Measurements from ENCODE around the gene PCSK6.
"Not testable (repeated sequence)": the region's sequence is repeated elsewhere in the genome, so short reads cannot be mapped to it uniquely, and the experiment has no call there.

PCSK6 gene

DNA sequence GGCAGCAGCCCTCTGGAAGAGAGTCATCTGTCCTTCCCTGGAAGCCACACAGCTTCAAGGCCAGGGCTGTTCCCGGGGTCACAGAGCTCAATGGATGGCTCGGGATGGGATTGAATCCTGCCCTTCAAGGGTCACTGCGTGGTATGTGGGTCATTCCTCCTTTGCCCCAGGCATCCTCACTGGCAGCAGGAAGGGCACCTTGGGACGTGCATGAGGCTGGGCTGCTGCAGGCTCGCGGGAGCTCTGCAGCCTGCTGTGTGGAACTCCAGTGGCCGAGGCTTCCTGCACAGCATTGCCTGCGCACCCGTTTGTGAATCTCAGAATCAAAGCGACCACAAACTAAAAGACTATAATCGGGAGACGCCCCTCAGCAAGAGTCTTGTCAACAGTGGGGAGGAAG is 60.7 kb downstream of the PCSK6 start:
- no peak for DNase-seq

DNA sequence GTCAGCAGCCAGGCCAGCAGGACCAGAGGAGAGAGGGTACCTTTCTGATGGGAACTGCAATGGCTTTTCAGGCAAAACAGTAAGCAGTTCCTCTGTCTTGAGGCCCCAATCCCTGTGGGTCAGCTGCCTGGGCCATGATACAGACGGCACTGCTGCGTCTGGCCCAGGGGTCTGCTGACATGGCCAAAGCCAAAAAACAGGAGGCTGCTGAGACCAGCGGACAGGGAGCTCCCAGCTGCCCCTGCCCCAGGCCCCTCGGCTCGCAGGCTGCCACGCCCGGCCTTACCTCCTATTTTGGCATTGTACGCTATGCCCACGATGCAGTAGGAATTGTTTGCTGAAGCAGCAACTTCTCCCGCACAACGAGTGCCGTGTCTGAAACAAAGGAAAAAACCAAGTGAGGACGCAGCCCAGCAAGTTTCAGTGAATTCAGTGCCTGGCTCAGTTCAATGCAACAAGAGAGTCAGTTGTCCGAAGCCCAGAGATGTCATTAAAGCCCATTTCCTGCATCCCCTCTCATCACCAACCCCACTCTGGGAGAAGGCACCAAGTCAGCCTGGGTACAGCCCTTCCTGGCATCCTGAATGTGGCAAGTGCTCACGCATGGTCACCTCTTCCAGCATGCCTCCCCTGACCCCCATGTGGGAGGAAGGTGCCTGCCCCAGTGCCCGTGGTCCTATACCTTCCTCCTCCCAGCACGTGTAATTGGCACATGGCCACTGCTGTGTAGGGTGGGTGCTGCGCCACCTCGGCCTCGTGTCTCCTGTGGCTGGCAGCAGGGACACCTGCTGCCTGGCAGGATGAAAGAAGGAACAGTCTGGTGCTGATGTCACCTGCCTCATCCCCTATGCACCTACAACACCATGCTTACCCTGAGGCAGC is 61.7 kb downstream of the PCSK6 start:
- no peak for DNase-seq

DNA sequence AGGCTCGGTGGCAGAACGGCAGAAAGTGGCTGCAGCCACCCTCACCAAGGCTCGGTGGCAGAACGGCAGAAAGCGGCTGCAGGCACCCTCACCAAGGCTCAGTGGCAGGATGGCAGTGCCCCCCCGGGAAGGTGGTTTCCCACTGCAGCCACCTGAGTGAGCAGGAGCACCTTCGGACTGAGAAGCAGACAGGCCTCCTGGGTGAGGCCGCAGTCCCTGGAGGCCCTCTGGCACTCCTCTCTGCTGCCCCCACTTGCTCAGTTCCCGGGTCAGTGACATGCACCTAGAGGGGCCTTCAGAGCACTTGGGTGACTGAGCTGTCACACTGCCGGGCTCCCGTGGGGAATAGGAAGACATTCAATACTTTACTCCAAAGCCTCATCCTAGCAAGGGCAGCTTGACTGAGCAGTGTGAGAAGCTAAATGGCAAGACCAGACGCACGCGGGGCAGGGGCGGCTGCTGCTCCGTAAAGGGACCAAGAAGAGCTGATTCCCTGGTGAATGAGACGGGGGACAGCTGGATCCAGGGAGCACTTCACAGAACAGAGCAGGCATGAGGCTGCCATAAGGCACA is 62.7 kb downstream of the PCSK6 start:
- no peak for DNase-seq

- no peak for DNase-seq
Observed at GRCh38 chr15:101425787-101426365, 63.6 kb downstream of the PCSK6 start.

DNA sequence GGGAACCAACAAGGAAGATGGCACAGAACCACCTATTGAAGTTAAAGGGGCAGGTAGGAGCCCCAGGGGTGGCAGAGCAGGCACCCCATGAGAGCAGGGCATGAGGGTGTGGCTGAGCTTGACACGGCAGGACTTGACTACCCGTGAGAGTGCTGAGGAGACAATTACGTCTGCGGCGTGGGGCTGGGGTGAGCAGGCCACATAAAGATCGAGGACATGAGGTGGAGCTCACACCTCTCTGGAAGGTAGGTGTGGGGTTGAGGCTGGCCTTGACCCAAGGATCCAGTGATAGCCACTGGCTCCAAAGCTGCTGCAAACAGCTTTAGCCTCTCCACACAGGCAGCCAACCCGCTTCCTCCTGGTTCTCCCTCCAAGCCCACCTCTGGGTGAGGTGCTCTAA is 64.5 kb downstream of the PCSK6 start:
- DNase-seq, result no peak

DNA sequence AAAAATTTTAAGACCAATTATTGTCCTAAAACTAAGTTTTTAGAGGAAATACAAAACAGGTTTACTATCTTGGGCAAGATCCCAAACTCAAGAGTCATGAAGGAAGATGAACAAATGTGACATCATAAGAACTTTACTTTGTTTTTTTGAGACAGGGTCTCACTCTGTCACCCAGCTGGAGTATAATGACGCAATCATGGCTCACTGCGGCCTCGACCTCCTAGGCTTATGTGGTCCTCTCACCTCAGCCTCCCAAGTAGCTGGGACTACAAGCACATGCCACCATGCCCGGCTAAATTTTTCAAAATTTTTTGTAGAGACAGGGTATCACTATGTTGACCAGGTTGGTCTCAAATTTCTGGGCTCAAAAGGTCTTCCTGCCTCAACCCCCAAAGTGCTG is 69.3 kb downstream of the PCSK6 start:
- no peak for DNase-seq

GRCh38 chr15:101416475-101416874 is 73.0 kb downstream of the PCSK6 start:
- DNase-seq, result not testable (repeated sequence)

- no peak for DNase-seq
Observed at GRCh38 chr15:101413239-101413638, 76.3 kb downstream of the PCSK6 start.

- DNase-seq, result no peak
Observed at GRCh38 chr15:101411581-101411980, 77.9 kb downstream of the PCSK6 start.

- DNase-seq, result no peak
Observed at GRCh38 chr15:101411085-101411484, 78.4 kb downstream of the PCSK6 start.

DNA sequence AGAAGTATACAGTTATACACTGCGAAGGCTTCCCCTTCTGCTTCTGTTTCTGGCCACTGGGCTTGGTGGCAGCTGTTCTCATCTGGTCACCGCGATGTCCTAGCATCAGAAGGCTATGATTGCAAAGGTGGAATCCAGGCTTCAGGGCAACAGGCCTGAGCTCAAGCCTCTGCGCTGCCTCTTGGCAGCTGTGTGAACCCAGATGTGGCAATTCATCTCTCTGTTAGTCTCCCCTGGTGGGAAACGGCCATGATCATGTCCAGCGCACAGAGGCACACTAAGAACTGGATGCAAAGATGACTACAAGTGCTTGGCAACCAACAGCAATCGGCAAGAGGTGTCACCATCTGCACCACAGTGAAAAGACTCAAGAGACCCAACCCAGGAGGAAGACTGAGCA is 78.9 kb downstream of the PCSK6 start:
- no peak for DNase-seq

DNA sequence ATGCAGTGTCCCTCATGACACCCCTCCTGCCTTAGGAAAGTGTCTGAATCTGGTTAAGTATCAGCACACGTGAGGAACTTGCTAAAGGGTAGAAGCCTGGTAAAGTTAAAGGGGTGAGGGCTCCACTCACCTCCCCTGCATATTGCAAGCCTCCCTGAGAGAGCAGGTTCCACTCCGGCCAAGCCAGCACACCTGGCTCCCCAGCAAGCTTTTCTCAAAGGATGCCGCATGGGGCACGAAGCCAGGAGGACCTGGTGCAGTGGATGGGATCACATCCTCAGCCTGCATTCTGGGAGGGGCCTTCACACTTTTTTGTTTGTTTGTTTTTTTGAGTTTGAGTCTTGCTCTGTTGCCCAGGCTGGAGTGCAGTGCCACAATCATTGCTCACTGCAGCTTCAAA is 79.9 kb downstream of the PCSK6 start:
- no peak for DNase-seq

- DNase-seq, result no peak
Observed at GRCh38 chr15:101407966-101408775, 81.3 kb downstream of the PCSK6 start.

DNA sequence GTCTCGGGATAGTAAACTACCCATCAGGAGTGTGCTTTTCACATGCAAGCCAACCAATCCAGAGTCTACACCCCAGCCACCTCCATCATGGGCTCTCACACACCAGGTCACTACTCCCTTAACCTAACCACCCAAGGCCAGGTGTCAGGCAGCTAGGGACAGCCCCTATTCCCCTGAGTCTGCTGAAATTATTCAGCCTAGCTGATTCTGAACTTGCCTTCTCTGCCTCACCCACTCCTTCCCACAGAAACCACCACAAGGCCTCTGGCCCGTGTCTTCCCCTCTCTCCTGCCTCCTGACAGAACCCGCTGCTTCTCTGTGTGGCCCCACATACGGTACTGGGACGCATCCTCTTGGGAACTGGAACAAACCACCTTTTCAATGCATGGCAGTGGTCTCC is 82.1 kb downstream of the PCSK6 start:
- DNase-seq, result no peak

GRCh38 chr15:101406526-101407195 is 82.8 kb downstream of the PCSK6 start:
- no peak for DNase-seq

GRCh38 chr15:101406036-101406435 is 83.5 kb downstream of the PCSK6 start:
- DNase-seq, result no peak

- no peak for DNase-seq
Observed at GRCh38 chr15:101404245-101404644, 85.3 kb downstream of the PCSK6 start.

- not testable (repeated sequence) for DNase-seq
Observed at GRCh38 chr15:101402883-101403282, 86.6 kb downstream of the PCSK6 start.

GRCh38 chr15:101401286-101401685 is 88.2 kb downstream of the PCSK6 start:
- no peak for DNase-seq

DNA sequence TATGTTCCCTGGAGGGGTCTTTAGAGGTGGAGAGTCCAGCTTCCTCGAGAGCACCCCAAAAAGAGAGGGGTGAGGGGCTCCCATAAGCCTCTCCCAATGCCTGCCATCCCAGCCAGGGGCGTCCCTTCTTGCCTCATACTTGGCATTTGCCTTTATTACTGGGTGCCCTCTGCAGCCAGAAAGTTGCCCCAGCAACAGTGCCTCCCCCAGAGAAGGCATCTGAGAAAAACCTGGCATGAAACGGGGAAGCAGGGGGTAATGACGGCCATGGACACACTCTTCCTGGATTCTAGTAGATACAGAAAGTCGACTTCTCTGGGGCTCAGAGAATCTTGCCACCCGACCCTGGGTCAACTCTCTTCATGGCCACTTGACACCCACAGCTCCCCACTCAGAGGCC is 90.1 kb downstream of the PCSK6 start:
- DNase-seq, result no peak

DNA sequence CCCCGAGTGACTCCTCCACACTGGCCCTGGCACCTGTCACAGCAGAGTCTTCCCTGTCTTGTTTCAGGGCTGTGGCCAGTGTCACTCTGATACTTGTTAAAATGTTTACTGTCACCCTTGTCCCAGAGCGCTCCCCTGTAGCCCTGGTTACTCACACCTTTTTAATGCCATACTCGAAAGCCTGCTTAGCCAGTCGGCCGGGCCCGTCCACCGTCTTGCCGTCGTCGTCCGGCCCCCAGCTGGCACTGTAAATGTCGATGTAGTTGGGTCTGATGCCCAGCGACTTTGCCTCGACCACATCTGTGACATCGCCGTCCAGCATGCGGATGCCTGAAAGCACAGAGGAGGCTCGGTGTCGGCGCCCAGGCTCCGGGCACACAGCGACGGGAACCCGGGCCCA is 91.3 kb downstream of the PCSK6 start:
- DNase-seq, result no peak

DNA sequence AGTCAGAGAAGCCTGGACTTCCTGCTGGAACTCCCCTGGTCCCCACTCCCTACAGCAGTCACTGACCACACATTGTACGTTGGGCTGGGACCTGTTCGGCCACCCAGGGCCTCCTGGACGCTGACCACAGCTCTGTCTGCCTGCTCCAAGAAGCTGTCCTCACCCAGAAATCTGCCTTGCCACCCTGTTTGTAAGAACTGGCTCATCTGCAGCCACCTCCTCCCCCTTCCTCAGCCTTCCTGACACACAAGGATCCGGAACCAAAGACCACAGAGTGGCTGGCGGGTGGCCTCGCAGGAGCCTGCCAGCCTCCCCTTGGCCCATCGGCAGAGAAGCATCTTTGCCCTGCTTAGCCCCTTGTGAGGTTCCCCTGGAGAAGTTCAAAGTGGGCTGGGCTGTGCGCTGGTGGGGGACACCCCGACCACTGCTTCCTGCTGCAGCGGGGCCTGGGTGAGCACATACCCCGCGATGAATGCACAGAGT is 91.9 kb downstream of the PCSK6 start:
- no peak for DNase-seq

All from NCI-H1930 (cell line).